ENCODE measurements around the gene RTL1.

RTL1 gene

DNA sequence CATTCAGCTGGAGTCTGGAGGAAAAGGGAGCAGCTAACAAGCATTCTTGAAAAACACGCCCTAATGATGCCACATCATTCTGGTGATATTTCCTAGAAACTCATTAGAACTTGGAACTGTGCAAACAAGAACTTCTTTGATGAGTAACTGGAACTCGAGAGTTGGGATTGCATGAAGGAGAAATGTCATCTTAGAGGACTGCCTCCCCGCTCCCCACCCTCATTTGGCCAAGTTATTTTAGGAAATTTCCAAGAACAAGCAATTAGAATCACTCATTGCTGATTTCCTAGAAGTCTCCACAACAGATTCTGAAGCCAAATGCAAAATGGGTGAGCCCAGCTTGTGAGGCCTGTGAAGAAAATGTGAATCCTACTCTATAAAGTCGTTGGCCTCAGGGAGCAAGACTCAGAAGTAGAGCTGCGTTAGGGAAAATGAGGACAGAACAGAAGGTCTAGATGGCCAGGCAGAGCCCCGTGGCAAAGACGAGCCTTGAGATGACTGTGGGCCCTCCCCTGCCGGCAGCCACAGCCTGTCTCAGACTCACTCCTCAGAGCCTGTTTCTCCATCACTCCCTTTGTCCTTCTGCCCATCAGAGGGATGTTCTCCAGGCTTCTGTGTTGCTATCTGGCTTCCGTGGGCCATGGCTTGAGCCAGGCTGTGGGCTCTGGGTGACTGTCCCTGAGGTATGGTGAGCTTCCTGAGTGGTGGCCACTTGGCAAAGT is 38.4 kb downstream of the RTL1 start:
- DNase-seq, result no peak
- POLR2A ChIA-PET, result no interaction called here
- WGBS (ENCODE audit: insufficient coverage), result 96% methylated on average over 6 of the region's 9 CpGs
- Histone ChIP-seq H3K27me3 (replicated peaks in 2 of 5; ENCODE audit: control insufficient read depth in 4 of 5, insufficient read depth in 5 of 5, low read length in 4 of 5) (no peaks in the 10 kb centered on the region), H3K36me3 (ENCODE audit: control insufficient read depth in 4 of 4, insufficient read depth in 4 of 4, low read length in 3 of 4) (no peaks in the 10 kb centered on the region), H3K4me1 (ENCODE audit: control extremely low read depth in 1 of 4, control insufficient read depth in 4 of 4, insufficient read depth in 4 of 4, low read length in 3 of 4) (no peaks in the 10 kb centered on the region), H3K27ac (ENCODE audit: insufficient read depth in 1 of 2, low read depth in 1 of 2, low read length in 2 of 2, poor library complexity in 1 of 2, severe bottlenecking in 2 of 2) (peak overlapping the region in 1 of 2 experiments; percentile 47), H3K4me3 (ENCODE audit: control insufficient read depth in 1 of 7, extremely low read depth in 1 of 7, insufficient read depth in 4 of 7, low read depth in 2 of 7, low read length in 6 of 7) (no peak overlapping the region), H3K9me3 (ENCODE audit: control extremely low read depth in 1 of 5, control insufficient read depth in 4 of 5, insufficient read depth in 2 of 5, low read depth in 1 of 5, low read length in 4 of 5) (no peaks in the 10 kb centered on the region)
- CTCF ChIA-PET, result interaction anchor here (1.3 to 2.2 kb wide), 3 partner anchors 11 to 14 kb away, joined by 3 to 8 read pairs (median 6); no protein-coding TSS in a partner anchor

DNA sequence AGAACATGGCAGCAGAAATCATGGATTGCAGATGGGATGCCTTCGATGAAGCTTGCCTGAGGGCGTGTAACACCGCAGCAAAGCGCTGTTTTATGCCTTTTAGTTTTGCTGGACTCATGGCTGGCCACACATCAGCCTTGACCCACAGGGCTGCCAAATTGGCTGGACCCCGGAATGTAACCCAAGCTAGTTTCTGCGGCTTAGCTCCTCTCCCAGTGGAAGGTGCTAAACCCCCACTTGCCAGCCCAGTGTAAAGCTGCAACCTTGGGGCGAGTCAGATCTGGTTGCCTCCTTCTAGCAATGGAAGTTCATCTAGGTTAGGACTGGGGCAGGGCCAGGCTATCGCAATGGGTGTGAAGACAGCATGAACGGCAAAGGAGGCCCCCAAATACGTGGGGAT is 39.3 kb downstream of the RTL1 start:
- CTCF ChIA-PET, result interaction anchor here (1.3 to 2.2 kb wide), 2 partner anchors 12 to 14 kb away, joined by 3 to 6 read pairs; no protein-coding TSS in a partner anchor
- POLR2A ChIA-PET, result no interaction called here

DNA sequence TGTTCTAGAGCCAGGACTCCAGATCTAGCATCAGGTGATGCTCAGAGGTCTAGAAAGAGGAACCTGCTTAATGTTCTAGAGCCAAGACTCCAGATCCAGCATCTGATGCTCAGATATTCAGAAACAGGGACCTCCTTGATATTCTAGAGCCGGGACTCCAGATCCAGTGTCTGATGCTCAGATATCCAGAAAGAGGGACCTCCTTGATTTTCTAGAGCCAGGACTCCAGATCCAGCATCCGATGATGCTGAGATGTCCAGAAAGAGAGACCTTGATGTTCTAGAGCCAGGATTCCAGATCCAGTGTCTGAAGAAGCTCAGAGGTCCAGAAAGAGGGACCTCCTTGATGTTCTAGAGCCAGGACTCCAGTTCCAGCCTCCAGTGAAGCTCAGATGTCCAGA is 40.7 kb downstream of the RTL1 start:
- no peak overlapping the region for H3K4me3 ChIP-seq (ENCODE audit: control insufficient read depth in 1 of 7, extremely low read depth in 1 of 7, insufficient read depth in 4 of 7, low read depth in 2 of 7, low read length in 6 of 7)
- H3K4me1 ChIP-seq (ENCODE audit: control extremely low read depth in 1 of 4, control insufficient read depth in 4 of 4, insufficient read depth in 4 of 4, low read length in 3 of 4), result no peaks in the 10 kb centered on the region
- H3K27ac ChIP-seq (ENCODE audit: insufficient read depth in 1 of 2, low read depth in 1 of 2, low read length in 2 of 2, poor library complexity in 1 of 2, severe bottlenecking in 2 of 2), result no peak overlapping the region
- no peak for DNase-seq
- no peaks in the 10 kb centered on the region for H3K36me3 ChIP-seq (ENCODE audit: control insufficient read depth in 4 of 4, insufficient read depth in 4 of 4, low read length in 3 of 4)
- CTCF ChIA-PET, result interaction anchor here (1.0 to 2.2 kb wide), 3 partner anchors 12 to 680 kb away, joined by 3 to 6 read pairs (median 3); no protein-coding TSS in a partner anchor
- POLR2A ChIA-PET, result no interaction called here
- H3K27me3 ChIP-seq (replicated peaks in 2 of 5; ENCODE audit: control insufficient read depth in 4 of 5, insufficient read depth in 5 of 5, low read length in 4 of 5), result no peaks in the 10 kb centered on the region
- no peaks in the 10 kb centered on the region for H3K9me3 ChIP-seq (ENCODE audit: control extremely low read depth in 1 of 5, control insufficient read depth in 4 of 5, insufficient read depth in 2 of 5, low read depth in 1 of 5, low read length in 4 of 5)
- 95% methylated on average over 2 of the region's 2 CpGs for WGBS (ENCODE audit: insufficient coverage)

More for the DNA sequence above, 39.3 kb downstream of the RTL1 start:
- no peak for DNase-seq
- WGBS (ENCODE audit: insufficient coverage), result 96% methylated on average over 9 of the region's 10 CpGs
- no peaks in the 10 kb centered on the region for H3K36me3 ChIP-seq (ENCODE audit: control insufficient read depth in 4 of 4, insufficient read depth in 4 of 4, low read length in 3 of 4)
- no peaks in the 10 kb centered on the region for H3K27me3 ChIP-seq (replicated peaks in 2 of 5; ENCODE audit: control insufficient read depth in 4 of 5, insufficient read depth in 5 of 5, low read length in 4 of 5)
- no peaks in the 10 kb centered on the region for H3K4me1 ChIP-seq (ENCODE audit: control extremely low read depth in 1 of 4, control insufficient read depth in 4 of 4, insufficient read depth in 4 of 4, low read length in 3 of 4)
- no peak overlapping the region for H3K4me3 ChIP-seq (ENCODE audit: control insufficient read depth in 1 of 7, extremely low read depth in 1 of 7, insufficient read depth in 4 of 7, low read depth in 2 of 7, low read length in 6 of 7)
- H3K9me3 ChIP-seq (ENCODE audit: control extremely low read depth in 1 of 5, control insufficient read depth in 4 of 5, insufficient read depth in 2 of 5, low read depth in 1 of 5, low read length in 4 of 5), result no peaks in the 10 kb centered on the region
- H3K27ac ChIP-seq (ENCODE audit: insufficient read depth in 1 of 2, low read depth in 1 of 2, low read length in 2 of 2, poor library complexity in 1 of 2, severe bottlenecking in 2 of 2), result no peak overlapping the region

DNA sequence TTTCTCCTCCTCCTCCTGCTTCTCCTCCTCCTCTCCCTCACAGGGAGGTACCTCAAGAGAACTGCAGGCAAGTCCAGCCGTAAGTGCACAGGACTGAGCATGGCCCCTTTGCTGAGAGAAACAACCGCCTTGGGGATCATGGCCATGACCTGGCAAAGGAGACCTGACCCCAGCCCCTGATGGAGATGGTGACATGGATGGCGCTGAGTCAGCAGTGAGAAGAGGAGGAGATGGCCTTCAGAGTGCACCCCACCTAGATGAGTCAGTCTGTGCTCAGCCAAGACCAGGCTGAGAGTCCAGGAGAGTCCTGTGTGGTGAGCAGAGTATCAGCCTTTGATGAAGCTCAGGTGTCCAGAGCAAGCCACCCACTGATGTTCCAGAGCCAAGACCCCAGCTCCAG is 41.2 kb downstream of the RTL1 start:
- POLR2A ChIA-PET, result no interaction called here
- no peaks in the 10 kb centered on the region for H3K27me3 ChIP-seq (replicated peaks in 2 of 5; ENCODE audit: control insufficient read depth in 4 of 5, insufficient read depth in 5 of 5, low read length in 4 of 5)
- WGBS (ENCODE audit: insufficient coverage), result 57% methylated on average over 2 of the region's 3 CpGs

DNA sequence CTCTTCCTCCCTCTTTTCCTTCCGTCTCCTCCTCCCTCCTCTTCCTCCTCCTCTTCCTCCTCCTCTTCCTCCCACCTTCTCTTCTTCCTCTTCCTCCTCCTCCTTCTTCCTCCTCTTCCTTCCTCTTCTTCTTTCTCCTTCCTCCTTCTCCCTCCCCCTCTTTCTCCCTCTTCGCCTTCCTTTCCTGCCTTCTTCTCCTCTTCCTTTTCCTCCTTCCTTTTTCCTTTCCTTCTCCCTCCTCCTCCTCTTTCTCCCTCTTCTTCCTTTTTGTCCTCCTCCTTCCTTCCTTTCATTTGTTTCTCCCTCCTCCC is 41.6 kb downstream of the RTL1 start:
- no peak for DNase-seq
- WGBS (ENCODE audit: insufficient coverage), result 89% methylated on average over 2 of the region's 2 CpGs
- no peaks in the 10 kb centered on the region for H3K9me3 ChIP-seq (ENCODE audit: control extremely low read depth in 1 of 5, control insufficient read depth in 4 of 5, insufficient read depth in 2 of 5, low read depth in 1 of 5, low read length in 4 of 5)
- H3K4me3 ChIP-seq (ENCODE audit: control insufficient read depth in 1 of 7, extremely low read depth in 1 of 7, insufficient read depth in 4 of 7, low read depth in 2 of 7, low read length in 6 of 7), result no peak overlapping the region
- ChIA-PET CTCF (no interaction called here), POLR2A (no interaction called here)
- no peaks in the 10 kb centered on the region for H3K36me3 ChIP-seq (ENCODE audit: control insufficient read depth in 4 of 4, insufficient read depth in 4 of 4, low read length in 3 of 4)
- H3K27me3 ChIP-seq (replicated peaks in 2 of 5; ENCODE audit: control insufficient read depth in 4 of 5, insufficient read depth in 5 of 5, low read length in 4 of 5), result no peaks in the 10 kb centered on the region
- H3K27ac ChIP-seq (ENCODE audit: insufficient read depth in 1 of 2, low read depth in 1 of 2, low read length in 2 of 2, poor library complexity in 1 of 2, severe bottlenecking in 2 of 2), result no peak overlapping the region
- H3K4me1 ChIP-seq (ENCODE audit: control extremely low read depth in 1 of 4, control insufficient read depth in 4 of 4, insufficient read depth in 4 of 4, low read length in 3 of 4), result peaks cover 0 to 6% (median 3%) of the 10 kb centered on the region in 4 experiments

More for the DNA sequence above, 41.2 kb downstream of the RTL1 start:
- Histone ChIP-seq H3K4me3 (ENCODE audit: control insufficient read depth in 1 of 7, extremely low read depth in 1 of 7, insufficient read depth in 4 of 7, low read depth in 2 of 7, low read length in 6 of 7) (no peak overlapping the region), H3K9me3 (ENCODE audit: control extremely low read depth in 1 of 5, control insufficient read depth in 4 of 5, insufficient read depth in 2 of 5, low read depth in 1 of 5, low read length in 4 of 5) (no peaks in the 10 kb centered on the region), H3K4me1 (ENCODE audit: control extremely low read depth in 1 of 4, control insufficient read depth in 4 of 4, insufficient read depth in 4 of 4, low read length in 3 of 4) (peaks cover 0 to 4% (median 2%) of the 10 kb centered on the region in 4 experiments), H3K27ac (ENCODE audit: insufficient read depth in 1 of 2, low read depth in 1 of 2, low read length in 2 of 2, poor library complexity in 1 of 2, severe bottlenecking in 2 of 2) (no peak overlapping the region), H3K36me3 (ENCODE audit: control insufficient read depth in 4 of 4, insufficient read depth in 4 of 4, low read length in 3 of 4) (no peaks in the 10 kb centered on the region)
- DNase-seq, result no peak
- CTCF ChIA-PET, result interaction anchor here (1.4 kb wide), 1 partner anchor 377 kb away, joined by 3 read pairs; no protein-coding TSS in a partner anchor

DNA sequence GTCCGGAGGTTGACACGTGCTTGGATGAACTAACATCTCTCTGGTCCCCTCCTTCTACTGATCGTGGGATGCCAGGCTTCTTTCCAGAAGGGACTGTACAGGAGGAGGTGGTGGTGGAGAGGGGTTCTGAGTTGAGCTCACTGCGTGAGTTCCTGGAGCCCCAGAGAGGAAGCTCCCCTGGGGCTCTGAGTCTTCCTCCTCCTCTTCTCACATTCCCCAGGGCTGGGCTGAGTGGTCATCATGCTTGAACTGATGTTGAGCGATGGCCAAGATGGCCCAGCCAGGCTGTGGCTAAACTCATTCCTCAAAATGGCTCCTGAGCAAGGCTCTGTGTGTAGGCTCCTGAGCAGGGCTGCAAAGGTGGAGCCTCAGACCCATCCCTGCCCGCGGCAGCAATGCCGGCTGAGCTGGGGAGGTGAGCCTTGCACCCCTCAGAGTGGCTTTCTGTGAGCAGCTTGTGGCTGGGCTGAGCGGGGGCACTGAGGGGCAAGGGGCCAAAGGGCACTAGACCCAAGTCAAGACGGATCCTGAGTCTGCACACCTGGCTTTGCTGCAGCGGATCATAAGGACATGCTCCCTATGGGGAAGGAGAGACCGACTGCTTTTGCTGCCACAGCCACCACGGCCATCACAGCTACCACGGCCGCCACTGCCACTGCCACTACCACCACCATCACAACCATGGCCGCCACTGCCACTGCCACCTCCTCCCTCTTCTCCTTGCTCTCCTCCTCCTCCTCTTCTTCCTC is 42.2 kb downstream of the RTL1 start:
- H3K4me3 ChIP-seq (ENCODE audit: control insufficient read depth in 1 of 7, extremely low read depth in 1 of 7, insufficient read depth in 4 of 7, low read depth in 2 of 7, low read length in 6 of 7), result no peak overlapping the region
- peaks cover 0 to 6% (median 3%) of the 10 kb centered on the region in 4 experiments for H3K4me1 ChIP-seq (ENCODE audit: control extremely low read depth in 1 of 4, control insufficient read depth in 4 of 4, insufficient read depth in 4 of 4, low read length in 3 of 4)
- H3K27ac ChIP-seq (ENCODE audit: insufficient read depth in 1 of 2, low read depth in 1 of 2, low read length in 2 of 2, poor library complexity in 1 of 2, severe bottlenecking in 2 of 2), result no peak overlapping the region
- no peaks in the 10 kb centered on the region for H3K9me3 ChIP-seq (ENCODE audit: control extremely low read depth in 1 of 5, control insufficient read depth in 4 of 5, insufficient read depth in 2 of 5, low read depth in 1 of 5, low read length in 4 of 5)
- no peaks in the 10 kb centered on the region for H3K36me3 ChIP-seq (ENCODE audit: control insufficient read depth in 4 of 4, insufficient read depth in 4 of 4, low read length in 3 of 4)
- no peaks in the 10 kb centered on the region for H3K27me3 ChIP-seq (replicated peaks in 2 of 5; ENCODE audit: control insufficient read depth in 4 of 5, insufficient read depth in 5 of 5, low read length in 4 of 5)
- POLR2A ChIA-PET, result interaction anchor here (0.5 kb wide), 1 partner anchor 875 kb away, joined by 5 read pairs; no protein-coding TSS in a partner anchor
- WGBS (ENCODE audit: insufficient coverage), result 95% methylated on average over 8 of the region's 16 CpGs
- CTCF ChIA-PET, result no interaction called here
- no peak for DNase-seq

Data from common myeloid progenitor, CD34-positive (primary cell).